Measurements from ENCODE around the gene ZNF407. TPM values are rescaled to one million over a fixed set of nuclear protein-coding genes. Genes with fewer than 3 reads are reported as not detected.

Gene ZNF407
- total RNA-seq, 1 donor from 2014 or later = 13.2 TPM

- H3K9me3 Mint-ChIP-seq = no peaks in the 10 kb centered on the region
- H3K27me3 Mint-ChIP-seq (ENCODE audit: low read depth) = no peaks in the 10 kb centered on the region
- H3K4me3 Mint-ChIP-seq = no peak overlapping the region
- peaks cover 21% of the 10 kb centered on the region for H3K4me1 Mint-ChIP-seq
- DNase-seq (ENCODE audit: low read depth, low spot score) = no peak
- no peaks in the 10 kb centered on the region for H3K36me3 Mint-ChIP-seq (ENCODE audit: low read depth)
- no peak for TF ChIP-seq CTCF (conservative IDR thresholded peaks at IDR 0.05)
- H3K27ac Mint-ChIP-seq (ENCODE audit: unreplicated experiment) = peak overlapping the region; percentile 72
Observed at GRCh38 chr18:74990563-74991081, 393.0 kb downstream of the ZNF407 start.

- DNase-seq (ENCODE audit: low read depth, low spot score) = no peak
- Mint-ChIP-seq H3K36me3 (ENCODE audit: low read depth) (no peaks in the 10 kb centered on the region), H3K9me3 (no peaks in the 10 kb centered on the region), H3K4me3 (no peak overlapping the region), H3K4me1 (peaks cover 21% of the 10 kb centered on the region), H3K27me3 (ENCODE audit: low read depth) (no peaks in the 10 kb centered on the region), H3K27ac (ENCODE audit: unreplicated experiment) (peak overlapping the region; percentile 83)
- TF ChIP-seq CTCF (conservative IDR thresholded peaks at IDR 0.05) = no peak
Observed at GRCh38 chr18:74994502-74995418, 397.1 kb downstream of the ZNF407 start.

GRCh38 chr18:74995419-74995736 is 397.7 kb downstream of the ZNF407 start:
- no peak for DNase-seq (ENCODE audit: low read depth, low spot score)
- no peaks in the 10 kb centered on the region for H3K9me3 Mint-ChIP-seq
- no peak for TF ChIP-seq CTCF (conservative IDR thresholded peaks at IDR 0.05)
- no peak overlapping the region for H3K4me3 Mint-ChIP-seq
- H3K27ac Mint-ChIP-seq (ENCODE audit: unreplicated experiment) = no peak overlapping the region
- no peaks in the 10 kb centered on the region for H3K27me3 Mint-ChIP-seq (ENCODE audit: low read depth)
- peaks cover 21% of the 10 kb centered on the region for H3K4me1 Mint-ChIP-seq
- H3K36me3 Mint-ChIP-seq (ENCODE audit: low read depth) = no peaks in the 10 kb centered on the region

GRCh38 chr18:74996055-74996454 is 398.4 kb downstream of the ZNF407 start:
- no peak for DNase-seq (ENCODE audit: low read depth, low spot score)
- no peaks in the 10 kb centered on the region for H3K9me3 Mint-ChIP-seq
- TF ChIP-seq CTCF (conservative IDR thresholded peaks at IDR 0.05) = no peak
- no peak overlapping the region for H3K4me3 Mint-ChIP-seq
- no peaks in the 10 kb centered on the region for H3K36me3 Mint-ChIP-seq (ENCODE audit: low read depth)
- H3K27me3 Mint-ChIP-seq (ENCODE audit: low read depth) = no peaks in the 10 kb centered on the region
- H3K27ac Mint-ChIP-seq (ENCODE audit: unreplicated experiment) = no peak overlapping the region
- H3K4me1 Mint-ChIP-seq = peaks cover 16% of the 10 kb centered on the region

- H3K4me1 Mint-ChIP-seq = peaks cover 16% of the 10 kb centered on the region
Observed at GRCh38 chr18:74996996-74997395, 399.3 kb downstream of the ZNF407 start.

More at GRCh38 chr18:74996996-74997395, 399.3 kb downstream of the ZNF407 start:
- Mint-ChIP-seq H3K27me3 (ENCODE audit: low read depth) (no peaks in the 10 kb centered on the region), H3K36me3 (ENCODE audit: low read depth) (no peaks in the 10 kb centered on the region), H3K9me3 (no peaks in the 10 kb centered on the region), H3K27ac (ENCODE audit: unreplicated experiment) (no peak overlapping the region), H3K4me3 (no peak overlapping the region)
- no peak for TF ChIP-seq CTCF (conservative IDR thresholded peaks at IDR 0.05)
- no peak for DNase-seq (ENCODE audit: low read depth, low spot score)

All from neural crest cell (in vitro differentiated cells).